Occipital lobe (tissue), 2 donors: ENCODE data around the gene JOSD1. TPM values are rescaled to one million over a fixed set of nuclear protein-coding genes. Genes with fewer than 3 reads are reported as not detected.
A peak's percentile ranks its signal among the peaks of the same experiment; 100 is the strongest.

ENCODE experiments used
- DNase-seq: peaks from one replicate; lab custom pipeline; 2025; lab: John Stamatoyannopoulos, UW
- total RNA-seq: library from RNA; depleted of rRNA; stranded (reverse); fragments of >200 nt; gene quantifications from one replicate; pipeline ENCODE4 v1.2.3, GENCODE V29; 2014

The JOSD1 gene
- 66.1 TPM for total RNA-seq

- peak; percentile 87 for DNase-seq
Observed at GRCh38 chr22:38700789-38701628, at the start of gene JOSD1. Gene JOSD1, minus strand, starts transcription at chr22:38700943. Its CDS starts 956 bp downstream, at chr22:38699987.

GRCh38 chr22:38750104-38750503, 49.4 kb upstream of the JOSD1 start:
- DNase-seq, result no peak

- no peak for DNase-seq
Observed at GRCh38 chr22:38748487-38749136, 47.9 kb upstream of the JOSD1 start.

- no peak for DNase-seq
Observed at GRCh38 chr22:38745676-38746460, 45.1 kb upstream of the JOSD1 start.

- no peak for DNase-seq
Observed at GRCh38 chr22:38744981-38745380, 44.2 kb upstream of the JOSD1 start.

- DNase-seq, result no peak
Observed at GRCh38 chr22:38742176-38742942, 41.6 kb upstream of the JOSD1 start.

- no peak for DNase-seq
Observed at GRCh38 chr22:38741576-38741975, 40.8 kb upstream of the JOSD1 start.

GRCh38 chr22:38741166-38741565, 40.4 kb upstream of the JOSD1 start:
- DNase-seq, result no peak

- no peak for DNase-seq
Observed at GRCh38 chr22:38740754-38741153, 40.0 kb upstream of the JOSD1 start.

- no peak for DNase-seq
Observed at GRCh38 chr22:38740116-38740723, 39.5 kb upstream of the JOSD1 start.

- DNase-seq, result no peak
Observed at GRCh38 chr22:38739300-38740055, 38.7 kb upstream of the JOSD1 start.

GRCh38 chr22:38738475-38739070, 37.8 kb upstream of the JOSD1 start:
- DNase-seq, result no peak

GRCh38 chr22:38737302-38738060, 36.7 kb upstream of the JOSD1 start:
- no peak for DNase-seq

GRCh38 chr22:38736257-38736570, 35.5 kb upstream of the JOSD1 start:
- no peak for DNase-seq

- no peak for DNase-seq
Observed at GRCh38 chr22:38735465-38736256, 34.9 kb upstream of the JOSD1 start.

- no peak for DNase-seq
Observed at GRCh38 chr22:38735126-38735464, 34.4 kb upstream of the JOSD1 start.

GRCh38 chr22:38734421-38735100, 33.8 kb upstream of the JOSD1 start:
- no peak for DNase-seq
